GM13977 (cell line): ENCODE measurements around the gene OTOGL.

Experiments
- DNase-seq: peaks from one replicate; pipeline ENCODE4 v3.0.0; 2012; ENCODE audit warnings: low spot score
- in situ Hi-C: fragments of 300-500 bp; cut with MboI; formaldehyde crosslinking; loops from one replicate; pipeline ENCODE4 v1.12.0; 2022; ENCODE audit warnings: low sequenced_read_pairs, low pct_unique_long_range_greater_than_20kb, mixed read lengths, inconsistent platforms; ENCODE audit not compliant: unreplicated experiment
- TF ChIP-seq, protein P1 (sequence below): IDR thresholded peaks from 2 replicates; pipeline ENCODE4 v1.5.1; 2012; ENCODE audit warnings: mild to moderate bottlenecking, control low read depth; ENCODE audit not compliant: insufficient read depth; ENCODE audit errors: extremely low read depth, missing control alignments

The OTOGL gene

DNA sequence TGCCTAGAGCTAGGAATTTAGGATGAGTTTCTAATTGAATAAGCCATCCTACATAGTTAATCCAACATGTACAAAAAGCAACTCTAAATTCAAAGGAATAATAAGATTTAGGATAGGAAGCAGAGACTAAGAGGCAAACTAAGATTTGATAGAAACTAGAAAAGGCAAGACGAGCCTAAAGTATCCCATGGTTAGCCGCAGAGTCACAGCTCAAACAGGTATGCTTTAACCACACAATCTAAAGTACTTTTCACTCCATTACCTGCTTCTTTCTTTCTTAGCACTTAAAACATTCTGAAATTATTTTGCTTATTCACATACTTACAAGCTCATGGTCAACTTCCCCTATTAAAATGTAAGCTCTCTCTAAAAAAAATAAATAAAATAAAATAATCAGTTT is 51.8 kb downstream of the OTOGL start:
- TF ChIP-seq, protein P1, sequence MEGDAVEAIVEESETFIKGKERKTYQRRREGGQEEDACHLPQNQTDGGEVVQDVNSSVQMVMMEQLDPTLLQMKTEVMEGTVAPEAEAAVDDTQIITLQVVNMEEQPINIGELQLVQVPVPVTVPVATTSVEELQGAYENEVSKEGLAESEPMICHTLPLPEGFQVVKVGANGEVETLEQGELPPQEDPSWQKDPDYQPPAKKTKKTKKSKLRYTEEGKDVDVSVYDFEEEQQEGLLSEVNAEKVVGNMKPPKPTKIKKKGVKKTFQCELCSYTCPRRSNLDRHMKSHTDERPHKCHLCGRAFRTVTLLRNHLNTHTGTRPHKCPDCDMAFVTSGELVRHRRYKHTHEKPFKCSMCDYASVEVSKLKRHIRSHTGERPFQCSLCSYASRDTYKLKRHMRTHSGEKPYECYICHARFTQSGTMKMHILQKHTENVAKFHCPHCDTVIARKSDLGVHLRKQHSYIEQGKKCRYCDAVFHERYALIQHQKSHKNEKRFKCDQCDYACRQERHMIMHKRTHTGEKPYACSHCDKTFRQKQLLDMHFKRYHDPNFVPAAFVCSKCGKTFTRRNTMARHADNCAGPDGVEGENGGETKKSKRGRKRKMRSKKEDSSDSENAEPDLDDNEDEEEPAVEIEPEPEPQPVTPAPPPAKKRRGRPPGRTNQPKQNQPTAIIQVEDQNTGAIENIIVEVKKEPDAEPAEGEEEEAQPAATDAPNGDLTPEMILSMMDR, result no peak

DNA sequence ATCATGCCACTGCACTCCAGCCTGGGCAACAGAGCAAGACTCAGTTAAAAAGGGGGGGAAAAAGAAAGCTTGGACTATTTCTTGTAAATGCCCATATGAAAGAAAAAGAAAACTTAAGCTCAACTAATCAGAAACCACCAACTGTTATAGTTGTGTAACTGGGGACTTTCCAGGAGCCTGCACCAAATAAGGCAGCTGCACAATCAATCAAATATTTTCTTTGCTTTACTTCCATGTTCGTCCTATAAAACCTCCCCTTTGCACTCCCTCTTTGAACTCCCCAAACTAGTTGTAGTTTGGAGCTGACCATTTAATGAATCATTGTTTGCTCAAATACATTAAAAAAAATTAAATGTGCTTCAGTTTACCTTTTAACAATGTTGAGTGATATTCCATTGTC is 54.9 kb downstream of the OTOGL start:
- in situ Hi-C loops, result no loop called here
- TF ChIP-seq, protein P1, result no peak
- no peak for DNase-seq

More for the DNA sequence above, 51.8 kb downstream of the OTOGL start:
- no peak for DNase-seq
- in situ Hi-C loops, result no loop called here

DNA sequence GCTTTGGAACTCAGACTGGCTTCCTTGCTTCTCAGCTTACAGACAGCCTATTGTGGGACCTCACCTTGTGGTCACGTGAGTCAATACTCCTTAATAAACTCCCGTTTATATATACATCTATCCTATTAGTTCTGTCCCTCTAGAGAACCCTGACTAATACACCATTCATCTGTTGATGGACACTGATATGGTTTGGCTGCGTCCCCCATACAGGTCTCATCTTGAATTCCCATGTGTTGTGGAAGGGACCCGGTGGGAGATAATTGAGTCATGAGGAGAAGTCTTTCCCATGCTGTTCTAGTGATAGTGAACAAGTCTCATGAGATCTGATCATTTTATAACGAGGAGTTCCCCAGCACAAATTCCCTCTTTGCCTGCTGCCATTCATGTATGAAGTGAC is 57.0 kb downstream of the OTOGL start:
- in situ Hi-C loops, result no loop called here

DNA sequence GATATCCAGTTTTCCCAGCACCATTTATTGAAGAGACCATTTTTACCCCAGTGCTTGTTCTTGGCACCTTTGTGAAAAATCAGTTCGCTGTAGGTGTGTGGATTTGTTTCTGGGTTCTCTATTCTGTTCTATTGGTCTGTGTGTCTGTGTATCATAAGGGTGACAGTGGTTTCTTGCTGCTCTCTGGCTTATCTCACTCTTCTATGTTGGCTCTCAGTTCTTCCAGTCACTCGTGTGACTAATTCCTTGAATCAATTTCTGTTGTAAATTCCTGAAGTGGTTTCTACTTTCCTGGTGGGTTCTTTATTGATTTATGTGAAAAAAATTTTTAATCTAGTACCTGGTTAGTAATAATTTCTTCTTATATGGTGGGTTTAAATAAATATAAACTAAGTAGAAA is 58.3 kb downstream of the OTOGL start:
- TF ChIP-seq, protein P1, result no peak
- in situ Hi-C loops, result no loop called here
- no peak for DNase-seq

More for the DNA sequence above, 57.0 kb downstream of the OTOGL start:
- TF ChIP-seq, protein P1, result no peak
- no peak for DNase-seq

DNA sequence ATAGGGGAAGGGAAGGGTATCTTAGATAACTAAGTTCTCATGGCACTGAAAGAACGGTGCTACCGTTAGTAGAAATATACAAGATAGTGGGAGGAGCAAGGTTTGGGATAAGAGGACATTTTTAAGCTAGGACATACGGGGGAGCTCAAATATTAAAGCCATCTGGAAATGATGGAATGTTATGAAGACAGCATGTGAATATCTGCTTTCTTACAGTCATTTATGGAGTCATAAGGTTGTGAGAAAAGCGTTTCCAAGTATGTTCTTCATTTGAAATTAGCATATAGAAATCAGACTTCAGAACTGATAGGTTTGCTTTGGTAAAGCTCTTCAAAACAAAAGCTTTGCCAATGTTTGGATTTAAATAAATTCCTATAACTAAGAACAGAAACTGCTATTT is 62.3 kb downstream of the OTOGL start:
- DNase-seq, result no peak
- in situ Hi-C loops, result no loop called here
- TF ChIP-seq, protein P1, result no peak

DNA sequence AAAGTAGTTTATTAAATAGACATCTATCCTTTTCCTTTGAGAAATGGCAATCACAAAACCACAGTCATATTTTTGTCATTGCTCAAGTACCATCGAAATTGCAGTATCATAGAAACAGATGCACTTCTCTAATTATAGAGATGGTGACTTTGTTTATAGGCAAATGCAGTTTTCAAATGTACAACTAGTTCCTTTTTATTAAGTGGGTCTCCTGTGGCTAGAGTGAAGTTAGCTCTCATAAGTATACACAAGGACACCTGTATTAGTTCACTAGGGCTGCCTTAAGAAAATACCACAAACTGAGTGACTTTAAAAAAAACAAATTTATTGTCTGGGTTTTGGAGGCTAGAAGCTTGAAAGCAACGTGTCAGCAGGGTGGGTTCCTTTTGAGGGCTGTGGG is 62.8 kb downstream of the OTOGL start:
- in situ Hi-C loops, result no loop called here
- no peak for DNase-seq
- TF ChIP-seq, protein P1, result no peak

DNA sequence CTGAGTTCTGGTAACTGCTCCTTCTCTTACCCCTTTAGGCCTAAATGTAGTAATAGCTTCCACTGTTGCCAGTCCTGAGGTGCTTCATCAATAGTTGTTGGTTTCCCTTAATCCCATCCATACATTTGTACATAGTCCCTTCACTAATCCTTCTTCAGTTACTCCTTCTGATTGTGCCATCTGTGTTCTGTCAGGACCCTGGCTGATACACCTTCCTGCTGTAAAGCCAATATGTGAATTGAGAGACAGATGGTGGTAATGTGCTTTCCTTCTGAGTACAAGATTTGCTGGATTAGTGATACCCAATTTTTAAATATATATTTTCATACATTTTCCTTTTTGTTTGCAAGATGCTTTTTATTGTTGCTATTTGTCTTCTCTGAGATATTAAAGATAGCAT is 66.4 kb downstream of the OTOGL start:
- DNase-seq, result no peak
- in situ Hi-C loops, result no loop called here
- TF ChIP-seq, protein P1, result no peak
